Endothelial cell of umbilical vein (primary cell): Measurements from ENCODE around the gene PLXDC2. TPM values are rescaled to one million over a fixed set of nuclear protein-coding genes. Genes with fewer than 3 reads are reported as not detected.

Source experiments
- BruUV-seq: library from RNA; stranded (reverse); fragments of 400-500 nt; replicated peaks from 2 replicates; lab custom pipeline; 2021; lab: Mats Ljungman, UMichigan
- CTCF ChIA-PET: fragments of 300-600, 350-600 bp; sonication (Branson Sonifier 250); formaldehyde crosslinking; loops from one replicate; lab custom pipeline; 2021; ENCODE audit warnings: antibody characterized with exemption, inconsistent platforms; lab: Charles Lee
- POLR2A ChIA-PET: fragments of 300-600, 350-600 bp; sonication (Branson Sonifier 250); formaldehyde crosslinking; loops from one replicate; lab custom pipeline; 2021; ENCODE audit warnings: antibody characterized with exemption, inconsistent platforms; lab: Charles Lee
- DNase-seq: peaks from one replicate; pipeline ENCODE4 v3.0.0-alpha.2; 2011; ENCODE audit warnings: low read depth, low spot score
- FAIRE-seq: peaks from 2 replicates; lab custom pipeline; 2011; peaks lifted over from hg19 to GRCh38; lab: Jason Lieb, UNC
- H2AFZ ChIP-seq: 2 replicates; pipeline ENCODE4 v1.6.0; 2012; ENCODE audit warnings: low read depth, low read length, control low read depth, inconsistent platforms
- H3K27ac ChIP-seq: 2 replicates; pipeline ENCODE4 v1.5.1; 2011; ENCODE audit warnings: low read depth, mild to moderate bottlenecking, control low read depth, low read length, moderate library complexity; ENCODE audit not compliant: insufficient read depth
- H3K27me3 ChIP-seq, 2 experiments: 2 replicates each; pipeline versions ENCODE4 v1.6.0 to v1.6.1; 2011; ENCODE audit warnings: low read length in 2 of 2, mixed read lengths in 1 of 2; ENCODE audit not compliant: control insufficient read depth in 2 of 2, insufficient read depth in 2 of 2
- H3K36me3 ChIP-seq, 2 experiments: 2 replicates in 1 of 2; 3 replicates in 1 of 2; pipeline ENCODE4 v1.5.1; 2011; ENCODE audit warnings: low read length in 2 of 2, mild to moderate bottlenecking in 1 of 2, moderate library complexity in 1 of 2; ENCODE audit not compliant: control insufficient read depth in 2 of 2, insufficient read depth in 2 of 2; ENCODE audit errors: extremely low read depth in 1 of 2
- H3K4me1 ChIP-seq: 3 replicates; pipeline ENCODE4 v1.5.1; 2011; ENCODE audit warnings: mild to moderate bottlenecking, low read length; ENCODE audit not compliant: control insufficient read depth, insufficient read depth; ENCODE audit errors: extremely low read depth
- H3K4me2 ChIP-seq: 2 replicates; pipeline ENCODE4 v1.6.1; 2011; ENCODE audit warnings: low read length, control low read depth, mixed read lengths; ENCODE audit not compliant: insufficient read depth
- H3K4me3 ChIP-seq, 3 experiments: fragments of 200-600 bp in 1 of 3; sonication (generic), shearing (Covaris generic) in 1 of 3; replicated peaks in 1 of 3; 2 replicates each; pipeline ENCODE4 v1.5.1; 2011 to 2016; ENCODE audit warnings: control low read depth in 3 of 3, low read length in 3 of 3, mild to moderate bottlenecking in 2 of 3, inconsistent platforms in 1 of 3, low read depth in 1 of 3, moderate library complexity in 1 of 3; ENCODE audit not compliant: insufficient read depth in 1 of 3
- H3K79me2 ChIP-seq: 2 replicates; pipeline ENCODE4 v1.6.0; 2012; ENCODE audit warnings: low read length, inconsistent platforms; ENCODE audit not compliant: control insufficient read depth, insufficient read depth
- H3K9ac ChIP-seq: replicated peaks from 2 replicates; pipeline ENCODE3; 2011; ENCODE audit warnings: low read length, control low read depth; ENCODE audit not compliant: insufficient read depth; ENCODE audit errors: extremely low read depth
- H3K9me1 ChIP-seq: replicated peaks from 3 replicates; pipeline ENCODE4 v1.6.0; 2011; ENCODE audit warnings: mild to moderate bottlenecking, low read length; ENCODE audit not compliant: control insufficient read depth, insufficient read depth; ENCODE audit errors: extremely low read depth
- H3K9me3 ChIP-seq: replicated peaks from 2 replicates; pipeline ENCODE4 v1.5.1; 2012; ENCODE audit warnings: low read length, inconsistent platforms; ENCODE audit not compliant: control insufficient read depth, insufficient read depth
- H4K20me1 ChIP-seq: replicated peaks from 2 replicates; pipeline ENCODE3; 2011; ENCODE audit warnings: mild to moderate bottlenecking, low read length; ENCODE audit not compliant: control insufficient read depth, insufficient read depth; ENCODE audit errors: extremely low read depth
- FOS ChIP-seq: IDR thresholded peaks from 2 replicates; pipeline ENCODE4 v1.6.1; 2011; ENCODE audit warnings: mild to moderate bottlenecking, low read length, moderate library complexity, borderline replicate concordance; ENCODE audit not compliant: insufficient read depth
- POLR2A ChIP-seq: IDR thresholded peaks from 2 replicates; pipeline ENCODE4 v1.6.1; 2012; ENCODE audit warnings: low read depth, mild to moderate bottlenecking, control low read depth, low read length
- dilution Hi-C: fragments of 300-500 bp; cut with MboI; formaldehyde crosslinking; loops from one replicate; pipeline ENCODE4 v1.15.0; 2019; ENCODE audit warnings: low sequenced_read_pairs; ENCODE audit not compliant: extremely low pct_ligation_motif_present
- intact Hi-C: fragments of 100-400 bp; cut with micrococcal nuclease; formaldehyde crosslinking; loops from one replicate; pipeline ENCODE4 v1.10.0; 2022
- polyA plus RNA-seq, 4 experiments: library from polyadenylated mRNA; depleted of rRNA in 3 of 4; stranded (reverse) in 3 of 4; unstranded in 1 of 4; fragments of >200 nt; gene quantifications; 2 replicates each; pipeline versions ENCODE4 v1.2.1 to v1.2.3, GENCODE V29; 2011 to 2012; ENCODE audit warnings: missing spikeins in 1 of 4
- total RNA-seq: library from RNA; stranded (reverse); gene quantifications from 2 replicates; pipeline ENCODE4 v1.2.3, GENCODE V29; 2021
- TF ChIP-seq, protein P1 (sequence below): IDR thresholded peaks from 2 replicates; pipeline ENCODE4 v1.6.1; 2011; ENCODE audit not compliant: insufficient read depth, insufficient read length
- TF ChIP-seq, protein P2 (sequence below), 2 donors: IDR thresholded peaks; 1 replicate in 1 of 2; 2 replicates in 1 of 2; pipeline ENCODE4 v1.5.1; 2011; ENCODE audit warnings: low read length in 2 of 2, mild to moderate bottlenecking in 2 of 2, moderate library complexity in 2 of 2, control low read depth in 1 of 2, inconsistent platforms in 1 of 2, low read depth in 1 of 2; ENCODE audit not compliant: insufficient read depth in 1 of 2; ENCODE audit errors: extremely low read depth in 1 of 2

PLXDC2 gene
- total and polyA plus RNA-seq, 2 donors (not counting 3 experiments of a cell fraction or from before 2014, with no cell fraction given) = 0.32 to 1.2 TPM

DNA sequence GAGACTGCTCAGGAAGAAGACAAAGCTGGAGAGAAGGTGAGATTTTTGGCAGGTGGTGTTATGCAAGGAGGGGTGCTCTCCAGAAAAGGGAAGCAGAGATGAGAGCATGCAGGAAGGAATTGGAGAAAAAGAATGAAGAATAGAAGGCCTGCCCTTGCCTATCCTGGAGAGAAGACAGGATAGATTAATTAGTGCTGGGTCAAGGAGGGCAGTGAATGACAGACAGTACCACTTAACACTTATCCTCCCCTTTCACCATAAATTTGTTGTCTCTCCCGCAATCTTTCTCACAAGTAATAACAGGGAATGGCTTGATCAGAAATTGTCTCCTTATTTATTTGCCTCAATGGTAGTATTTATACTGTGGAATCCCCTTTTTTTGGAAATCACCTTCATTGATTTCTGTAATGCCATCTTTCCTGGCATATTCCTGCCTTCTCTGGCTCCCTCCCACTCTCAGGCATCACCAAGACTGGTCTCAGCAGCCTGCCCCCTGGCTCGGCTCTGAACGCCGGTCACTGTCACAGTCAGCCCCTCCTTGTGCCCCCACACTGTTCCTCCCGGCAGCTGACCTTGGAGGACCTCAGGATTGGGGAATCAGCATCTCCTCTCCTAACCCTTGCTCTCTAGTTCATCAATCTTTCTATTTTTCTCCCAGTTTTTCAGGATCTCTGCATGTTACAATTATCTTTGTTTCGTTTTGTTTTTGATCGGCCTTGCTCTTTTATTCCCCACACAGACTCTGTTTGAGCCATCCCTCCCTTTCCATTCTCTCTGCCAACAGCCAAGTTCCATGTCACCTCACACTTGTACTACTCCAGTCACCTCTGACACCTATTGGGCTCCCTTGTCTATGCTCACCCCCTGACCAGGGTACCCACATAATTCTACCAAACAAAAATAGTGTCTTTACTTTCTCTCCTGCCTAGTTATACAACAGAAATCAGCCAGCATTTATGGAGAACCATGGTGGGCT lies 294.2 kb downstream of the PLXDC2 start:
- H3K9me1 ChIP-seq = no peaks in the 10 kb centered on the region
- no peaks in the 10 kb centered on the region for H4K20me1 ChIP-seq
- POLR2A ChIA-PET = no interaction called here
- no peaks in the 10 kb centered on the region for H3K4me1 ChIP-seq
- H3K9me3 ChIP-seq = no peaks in the 10 kb centered on the region
- dilution Hi-C loops (no loop called here), intact Hi-C loops (no loop called here)
- TF ChIP-seq FOS = no peak
- H3K36me3 ChIP-seq = no peaks in the 10 kb centered on the region
- no peak overlapping the region for H3K4me2 ChIP-seq
- H3K27me3 ChIP-seq = no peaks in the 10 kb centered on the region
- CTCF ChIA-PET = no interaction called here
- no TSS peak for BruUV-seq
- no peak overlapping the region for H3K9ac ChIP-seq
- no peak overlapping the region for H3K4me3 ChIP-seq
- DNase-seq (no peak), FAIRE-seq (no peak)
- H2AFZ ChIP-seq = no peak overlapping the region
- H3K79me2 ChIP-seq = no peaks in the 10 kb centered on the region
- H3K27ac ChIP-seq = no peak overlapping the region

DNA sequence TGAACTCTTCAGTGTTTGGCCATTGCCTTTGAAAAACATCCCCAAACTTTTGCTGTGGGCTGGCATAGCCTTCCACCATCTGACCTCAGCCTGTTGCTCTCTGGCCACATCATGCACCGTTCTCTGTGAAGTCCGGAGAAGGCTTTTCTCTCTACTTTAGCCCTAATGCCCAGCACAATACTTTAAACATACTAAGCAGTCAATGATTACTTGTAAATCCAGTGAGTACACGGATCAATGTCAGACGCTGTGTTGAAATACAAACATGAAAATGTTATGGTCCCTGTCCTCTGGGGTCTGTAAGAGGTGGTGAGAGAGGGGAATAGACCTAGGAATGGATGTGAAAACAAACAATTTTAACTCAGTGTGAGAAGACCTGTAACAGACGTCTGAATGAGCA lies 297.9 kb downstream of the PLXDC2 start:
- FAIRE-seq = no peak
- no peak overlapping the region for H3K9ac ChIP-seq

More for the DNA sequence above, 297.9 kb downstream of the PLXDC2 start:
- no peak for DNase-seq
- Histone ChIP-seq H3K27me3 (no peaks in the 10 kb centered on the region), H3K9me3 (peaks cover 2% of the 10 kb centered on the region), H3K4me2 (no peak overlapping the region), H3K79me2 (no peaks in the 10 kb centered on the region), H3K4me1 (no peaks in the 10 kb centered on the region), H3K36me3 (no peaks in the 10 kb centered on the region), H4K20me1 (no peaks in the 10 kb centered on the region), H3K4me3 (no peak overlapping the region), H3K27ac (no peak overlapping the region), H3K9me1 (no peaks in the 10 kb centered on the region), H2AFZ (no peak overlapping the region)
- dilution Hi-C loops = no loop called here
- no TSS peak for BruUV-seq
- intact Hi-C loops = no loop called here
- ChIA-PET CTCF (no interaction called here), POLR2A (no interaction called here)
- TF ChIP-seq, protein P1, sequence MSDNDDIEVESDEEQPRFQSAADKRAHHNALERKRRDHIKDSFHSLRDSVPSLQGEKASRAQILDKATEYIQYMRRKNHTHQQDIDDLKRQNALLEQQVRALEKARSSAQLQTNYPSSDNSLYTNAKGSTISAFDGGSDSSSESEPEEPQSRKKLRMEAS = no peak
- TF ChIP-seq, protein P2, sequence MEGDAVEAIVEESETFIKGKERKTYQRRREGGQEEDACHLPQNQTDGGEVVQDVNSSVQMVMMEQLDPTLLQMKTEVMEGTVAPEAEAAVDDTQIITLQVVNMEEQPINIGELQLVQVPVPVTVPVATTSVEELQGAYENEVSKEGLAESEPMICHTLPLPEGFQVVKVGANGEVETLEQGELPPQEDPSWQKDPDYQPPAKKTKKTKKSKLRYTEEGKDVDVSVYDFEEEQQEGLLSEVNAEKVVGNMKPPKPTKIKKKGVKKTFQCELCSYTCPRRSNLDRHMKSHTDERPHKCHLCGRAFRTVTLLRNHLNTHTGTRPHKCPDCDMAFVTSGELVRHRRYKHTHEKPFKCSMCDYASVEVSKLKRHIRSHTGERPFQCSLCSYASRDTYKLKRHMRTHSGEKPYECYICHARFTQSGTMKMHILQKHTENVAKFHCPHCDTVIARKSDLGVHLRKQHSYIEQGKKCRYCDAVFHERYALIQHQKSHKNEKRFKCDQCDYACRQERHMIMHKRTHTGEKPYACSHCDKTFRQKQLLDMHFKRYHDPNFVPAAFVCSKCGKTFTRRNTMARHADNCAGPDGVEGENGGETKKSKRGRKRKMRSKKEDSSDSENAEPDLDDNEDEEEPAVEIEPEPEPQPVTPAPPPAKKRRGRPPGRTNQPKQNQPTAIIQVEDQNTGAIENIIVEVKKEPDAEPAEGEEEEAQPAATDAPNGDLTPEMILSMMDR (IDR thresholded peaks at IDR 0.05; ENCODE audit: extremely low read depth in 1 of 2, insufficient read depth in 1 of 2, low read depth in 1 of 2, low read length in 2 of 2) = no peak
- no peak for TF ChIP-seq POLR2A
